Activated naive CD8-positive, alpha-beta T cell treated with anti-CD3 and anti-CD28 coated beads, Interleukin-2, amount 50 U/mL, for 24 hours (primary cell): ENCODE results near the gene RGS6.
A peak's percentile ranks its signal among the peaks of the same experiment; 100 is the strongest.

Source experiments
- ATAC-seq: fragments of 150-1000 bp; cut with Tn5 transposase; one replicate; pipeline ENCODE4 v1.10.0; 2021
- DNase-seq: peaks from one replicate; pipeline ENCODE4 v3.0.0; 2021
- H3K27ac Mint-ChIP-seq: one replicate; pipeline ENCODE4 v1.8.0; 2021; ENCODE audit warnings: mild to moderate bottlenecking, mixed read lengths
- H3K27me3 Mint-ChIP-seq: one replicate; pipeline ENCODE4 v1.8.0; 2021; ENCODE audit warnings: mixed read lengths
- H3K36me3 Mint-ChIP-seq: one replicate; pipeline ENCODE4 v1.8.0; 2021; ENCODE audit warnings: low read depth, mixed read lengths
- H3K4me1 Mint-ChIP-seq: one replicate; pipeline ENCODE4 v1.8.0; 2021; ENCODE audit warnings: mixed read lengths
- H3K4me3 Mint-ChIP-seq: one replicate; pipeline ENCODE4 v1.8.0; 2021; ENCODE audit warnings: mild to moderate bottlenecking, moderate library complexity, mixed read lengths
- H3K9me3 Mint-ChIP-seq: one replicate; pipeline ENCODE4 v1.8.0; 2021; ENCODE audit warnings: mixed read lengths

RGS6 gene

DNA sequence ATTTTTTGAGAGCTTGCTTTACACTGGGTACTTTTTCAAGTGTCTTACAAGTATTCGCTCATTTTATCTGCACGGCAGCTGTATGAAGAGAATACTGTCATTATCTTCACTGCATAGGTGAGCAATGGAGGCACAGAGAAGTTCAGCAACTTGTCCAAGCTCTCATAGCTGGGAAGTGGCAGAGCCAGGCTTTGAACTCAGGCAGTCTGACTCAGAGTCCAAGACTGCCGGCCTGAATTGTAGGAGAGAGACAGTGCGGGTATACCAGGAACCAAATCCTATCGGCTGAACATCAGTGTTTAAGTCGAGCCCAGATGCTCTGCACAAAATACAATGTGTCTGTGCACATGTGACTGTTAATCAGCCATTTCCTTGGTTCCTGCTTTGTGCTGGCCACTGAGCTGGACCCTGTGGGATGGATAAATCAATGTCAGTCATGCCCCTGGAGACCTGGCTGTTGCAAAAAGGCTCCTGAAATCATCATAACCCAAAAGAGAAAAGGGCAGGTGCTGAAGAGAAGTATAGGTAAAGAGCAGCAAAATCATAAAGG, 487.1 kb downstream of the RGS6 start:
- Mint-ChIP-seq H3K9me3 (no peaks in the 10 kb centered on the region), H3K36me3 (peaks cover 3% of the 10 kb centered on the region), H3K4me1 (peaks cover 4% of the 10 kb centered on the region), H3K27me3 (peaks cover 12% of the 10 kb centered on the region), H3K27ac (no peak overlapping the region), H3K4me3 (no peak overlapping the region)
- ATAC-seq = no peak
- no peak for DNase-seq

DNA sequence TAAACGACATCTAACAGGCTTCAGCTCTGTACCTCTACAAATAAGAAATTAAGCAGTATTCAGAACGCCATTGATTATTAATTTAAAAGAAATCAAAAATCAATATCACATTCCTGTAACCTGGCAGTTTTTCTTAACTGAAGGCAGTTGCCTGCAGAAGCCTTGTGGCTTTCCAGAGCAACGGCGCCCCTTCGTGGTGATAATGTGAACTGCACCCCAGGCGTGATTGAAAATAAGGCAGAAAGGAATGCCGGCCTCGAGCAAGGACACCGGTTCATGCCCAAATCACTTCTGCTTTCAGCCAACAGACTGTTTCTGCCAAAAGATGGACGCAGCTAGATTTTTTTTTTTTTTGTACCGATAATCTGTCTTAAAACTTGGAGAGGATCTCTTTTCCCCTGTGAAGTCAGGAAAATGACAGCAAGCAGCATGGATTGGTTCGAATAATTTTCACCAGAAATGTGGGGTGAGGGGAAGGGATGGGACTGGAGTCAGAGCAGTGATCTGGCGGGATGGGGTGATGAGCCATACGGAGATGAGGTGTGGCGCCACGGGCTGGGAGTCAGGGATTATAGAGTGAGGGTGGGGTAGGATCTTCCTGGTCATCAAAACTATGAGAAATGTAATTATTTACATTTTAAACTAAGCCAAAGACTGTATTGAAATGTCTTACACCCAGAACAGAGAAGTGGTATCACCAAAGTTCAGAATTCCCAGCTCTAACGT, 488.7 kb downstream of the RGS6 start:
- DNase-seq = peak; percentile 84
- H3K27me3 Mint-ChIP-seq = peaks cover 7% of the 10 kb centered on the region

GRCh38 chr14:72423957-72424356, 491.7 kb downstream of the RGS6 start:
- H3K27ac Mint-ChIP-seq = no peak overlapping the region
- H3K9me3 Mint-ChIP-seq = peaks cover 11% of the 10 kb centered on the region
- peaks cover 16% of the 10 kb centered on the region for H3K27me3 Mint-ChIP-seq
- H3K4me1 Mint-ChIP-seq = peaks cover 4% of the 10 kb centered on the region
- peaks cover 7% of the 10 kb centered on the region for H3K36me3 Mint-ChIP-seq
- no peak for DNase-seq
- H3K4me3 Mint-ChIP-seq = no peak overlapping the region
- ATAC-seq = no peak

More for the DNA sequence above, 488.7 kb downstream of the RGS6 start:
- Mint-ChIP-seq H3K36me3 (no peaks in the 10 kb centered on the region), H3K4me3 (no peak overlapping the region), H3K9me3 (no peaks in the 10 kb centered on the region), H3K4me1 (peaks cover 4% of the 10 kb centered on the region), H3K27ac (no peak overlapping the region)
- ATAC-seq = peak; percentile 46

GRCh38 chr14:72430457-72430856, 498.2 kb downstream of the RGS6 start:
- Mint-ChIP-seq H3K4me1 (peaks cover 2% of the 10 kb centered on the region), H3K36me3 (peaks cover 9% of the 10 kb centered on the region), H3K9me3 (peaks cover 19% of the 10 kb centered on the region), H3K4me3 (no peak overlapping the region), H3K27ac (no peak overlapping the region), H3K27me3 (peaks cover 12% of the 10 kb centered on the region)
- ATAC-seq (no peak), DNase-seq (no peak)

GRCh38 chr14:72432748-72433147, 500.5 kb downstream of the RGS6 start:
- H3K27ac Mint-ChIP-seq = no peak overlapping the region
- peaks cover 14% of the 10 kb centered on the region for H3K27me3 Mint-ChIP-seq
- no peak for DNase-seq
- no peak overlapping the region for H3K4me3 Mint-ChIP-seq
- ATAC-seq = peak; percentile 72
- peaks cover 4% of the 10 kb centered on the region for H3K4me1 Mint-ChIP-seq
- peaks cover 6% of the 10 kb centered on the region for H3K36me3 Mint-ChIP-seq
- H3K9me3 Mint-ChIP-seq = peaks cover 14% of the 10 kb centered on the region

DNA sequence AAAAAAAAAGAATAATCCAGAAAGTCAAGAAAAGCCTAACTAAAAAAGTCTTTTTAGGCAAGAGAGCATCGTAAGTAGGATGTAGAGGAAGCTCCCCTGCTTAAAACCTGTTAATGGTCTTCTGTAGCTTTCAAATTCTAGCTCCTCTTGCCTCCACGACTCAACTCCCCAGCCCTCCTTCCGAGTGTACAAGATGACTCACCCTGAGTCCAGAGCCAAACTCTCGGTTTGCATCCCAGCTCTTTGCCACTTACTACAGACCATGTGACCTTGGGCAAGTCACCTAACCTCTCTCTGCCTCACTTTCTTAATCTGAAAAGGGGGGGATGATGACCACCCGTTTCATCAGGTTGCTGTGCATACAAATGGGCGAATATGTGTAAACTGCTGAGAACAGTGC, 501.3 kb downstream of the RGS6 start:
- DNase-seq = no peak
- no peak overlapping the region for H3K27ac Mint-ChIP-seq
- peaks cover 8% of the 10 kb centered on the region for H3K9me3 Mint-ChIP-seq
- peaks cover 4% of the 10 kb centered on the region for H3K4me1 Mint-ChIP-seq
- ATAC-seq = no peak
- peaks cover 2% of the 10 kb centered on the region for H3K36me3 Mint-ChIP-seq
- H3K4me3 Mint-ChIP-seq = no peak overlapping the region
- H3K27me3 Mint-ChIP-seq = peaks cover 14% of the 10 kb centered on the region

DNA sequence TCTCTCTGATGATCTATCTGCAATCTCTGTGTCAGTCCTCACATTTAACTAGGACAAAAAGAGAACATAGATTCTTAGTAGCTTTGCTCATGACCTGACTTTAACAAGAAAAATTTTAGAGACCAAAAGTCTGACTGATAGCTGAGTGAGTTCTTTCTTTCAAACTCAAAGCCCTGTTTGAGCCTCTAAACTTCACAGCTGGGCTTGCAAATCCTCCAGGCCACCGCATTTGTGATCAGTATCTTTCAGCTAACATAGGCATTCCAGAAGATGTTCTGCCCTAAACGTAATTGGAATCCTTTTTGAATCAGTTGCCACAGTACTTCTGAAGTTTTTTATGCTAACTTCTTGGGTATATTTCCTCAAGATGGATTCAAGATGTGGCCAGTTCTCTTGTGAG, 502.6 kb downstream of the RGS6 start:
- DNase-seq (no peak), ATAC-seq (no peak)
- Mint-ChIP-seq H3K4me3 (no peak overlapping the region), H3K9me3 (peaks cover 5% of the 10 kb centered on the region), H3K27ac (no peak overlapping the region), H3K27me3 (peaks cover 21% of the 10 kb centered on the region), H3K4me1 (peaks cover 15% of the 10 kb centered on the region), H3K36me3 (peaks cover 2% of the 10 kb centered on the region)

- Mint-ChIP-seq H3K4me3 (peak overlapping the region; percentile 23), H3K27ac (peak overlapping the region; percentile 55), H3K4me1 (peaks cover 48% of the 10 kb centered on the region), H3K9me3 (no peaks in the 10 kb centered on the region), H3K27me3 (peaks cover 23% of the 10 kb centered on the region), H3K36me3 (no peaks in the 10 kb centered on the region)
- ATAC-seq = peak; percentile 74
- peak; percentile 31 for DNase-seq
Measured at GRCh38 chr14:72439707-72440106, 507.5 kb downstream of the RGS6 start.

GRCh38 chr14:72443256-72443655, 511.0 kb downstream of the RGS6 start:
- no peak overlapping the region for H3K27ac Mint-ChIP-seq
- H3K4me3 Mint-ChIP-seq = no peak overlapping the region
- ATAC-seq = no peak
- no peaks in the 10 kb centered on the region for H3K36me3 Mint-ChIP-seq
- H3K27me3 Mint-ChIP-seq = peaks cover 14% of the 10 kb centered on the region
- H3K9me3 Mint-ChIP-seq = no peaks in the 10 kb centered on the region
- DNase-seq = no peak
- H3K4me1 Mint-ChIP-seq = peaks cover 50% of the 10 kb centered on the region

DNA sequence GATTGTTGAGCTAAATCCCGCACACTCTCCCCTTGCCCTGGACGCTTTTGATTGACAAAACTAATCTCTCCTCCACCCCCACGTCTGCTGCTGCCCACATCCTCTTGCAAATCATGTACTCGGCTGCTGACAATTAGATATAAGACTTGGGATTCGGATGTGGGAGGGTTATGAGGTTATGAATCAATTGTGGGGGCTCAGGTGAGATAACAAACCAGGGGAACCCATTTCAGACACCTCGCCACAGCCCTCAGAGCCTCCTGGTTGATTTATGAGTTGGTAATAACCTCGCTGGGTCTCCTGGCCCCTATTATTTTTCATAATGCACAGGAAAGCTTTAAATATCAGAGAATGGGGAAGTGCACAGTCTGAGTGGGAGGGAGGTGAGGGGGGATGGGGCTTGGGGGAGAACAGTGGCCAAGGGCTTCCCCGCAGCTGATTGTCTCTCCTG, 511.8 kb downstream of the RGS6 start:
- H3K36me3 Mint-ChIP-seq = no peaks in the 10 kb centered on the region
- H3K9me3 Mint-ChIP-seq = no peaks in the 10 kb centered on the region
- H3K4me1 Mint-ChIP-seq = peaks cover 48% of the 10 kb centered on the region
- ATAC-seq = peak; percentile 65
- peak overlapping the region; percentile 37 for H3K27ac Mint-ChIP-seq
- peak; percentile 38 for DNase-seq
- no peak overlapping the region for H3K4me3 Mint-ChIP-seq
- H3K27me3 Mint-ChIP-seq = peaks cover 7% of the 10 kb centered on the region

DNA sequence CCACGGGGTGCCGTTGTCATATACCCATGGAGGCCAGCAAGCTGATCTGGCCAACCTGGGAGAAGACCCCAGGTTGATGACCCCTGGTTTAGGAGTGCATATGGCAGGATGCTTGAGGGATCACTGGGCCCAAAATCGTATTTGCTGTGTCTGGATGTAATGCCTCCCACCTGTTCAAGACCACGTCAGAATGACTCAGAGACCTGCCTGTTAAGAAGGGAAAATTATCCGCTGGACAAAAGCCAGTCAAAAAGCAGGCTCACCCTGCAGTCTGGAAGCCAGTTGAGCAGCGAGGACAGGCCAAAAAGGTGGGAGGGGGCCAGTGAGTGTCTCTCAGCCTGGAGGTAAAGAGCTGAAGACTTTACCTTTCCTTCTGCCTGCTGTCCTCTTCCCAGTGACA, 512.5 kb downstream of the RGS6 start:
- peaks cover 41% of the 10 kb centered on the region for H3K4me1 Mint-ChIP-seq
- ATAC-seq = no peak

DNA sequence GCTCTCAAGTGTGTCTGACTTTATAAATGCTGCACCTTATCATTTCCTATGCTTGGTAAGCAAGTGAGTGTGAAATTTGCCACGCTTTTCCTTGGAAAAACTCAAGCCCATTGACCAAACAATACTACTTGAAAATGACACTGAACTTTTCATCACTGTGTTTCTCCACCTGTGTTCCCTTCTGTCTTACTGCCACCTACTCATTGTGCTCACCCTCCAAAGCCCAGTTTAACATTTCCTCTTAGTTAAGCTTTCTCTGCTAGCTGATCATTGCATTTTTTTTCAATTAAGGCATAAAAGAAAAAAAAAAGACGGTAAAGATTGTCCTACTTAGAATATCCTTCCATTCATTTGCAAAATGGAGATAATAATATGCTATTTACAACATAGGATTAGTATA, 516.0 kb downstream of the RGS6 start:
- no peaks in the 10 kb centered on the region for H3K36me3 Mint-ChIP-seq
- no peak overlapping the region for H3K27ac Mint-ChIP-seq
- peaks cover 3% of the 10 kb centered on the region for H3K27me3 Mint-ChIP-seq
- ATAC-seq (no peak), DNase-seq (no peak)
- H3K4me3 Mint-ChIP-seq = no peak overlapping the region
- H3K4me1 Mint-ChIP-seq = peaks cover 47% of the 10 kb centered on the region
- H3K9me3 Mint-ChIP-seq = no peaks in the 10 kb centered on the region

More for the DNA sequence above, 512.5 kb downstream of the RGS6 start:
- peak overlapping the region; percentile 10 for H3K27ac Mint-ChIP-seq
- no peaks in the 10 kb centered on the region for H3K36me3 Mint-ChIP-seq
- H3K27me3 Mint-ChIP-seq = peaks cover 7% of the 10 kb centered on the region
- DNase-seq = no peak
- no peak overlapping the region for H3K4me3 Mint-ChIP-seq
- H3K9me3 Mint-ChIP-seq = no peaks in the 10 kb centered on the region

- no peaks in the 10 kb centered on the region for H3K36me3 Mint-ChIP-seq
- ATAC-seq (no peak), DNase-seq (no peak)
- H3K4me1 Mint-ChIP-seq = peaks cover 27% of the 10 kb centered on the region
- H3K27ac Mint-ChIP-seq = peak overlapping the region; percentile 65
- no peaks in the 10 kb centered on the region for H3K27me3 Mint-ChIP-seq
- H3K9me3 Mint-ChIP-seq = no peaks in the 10 kb centered on the region
- no peak overlapping the region for H3K4me3 Mint-ChIP-seq
Measured at GRCh38 chr14:72450473-72451044, 518.3 kb downstream of the RGS6 start.

DNA sequence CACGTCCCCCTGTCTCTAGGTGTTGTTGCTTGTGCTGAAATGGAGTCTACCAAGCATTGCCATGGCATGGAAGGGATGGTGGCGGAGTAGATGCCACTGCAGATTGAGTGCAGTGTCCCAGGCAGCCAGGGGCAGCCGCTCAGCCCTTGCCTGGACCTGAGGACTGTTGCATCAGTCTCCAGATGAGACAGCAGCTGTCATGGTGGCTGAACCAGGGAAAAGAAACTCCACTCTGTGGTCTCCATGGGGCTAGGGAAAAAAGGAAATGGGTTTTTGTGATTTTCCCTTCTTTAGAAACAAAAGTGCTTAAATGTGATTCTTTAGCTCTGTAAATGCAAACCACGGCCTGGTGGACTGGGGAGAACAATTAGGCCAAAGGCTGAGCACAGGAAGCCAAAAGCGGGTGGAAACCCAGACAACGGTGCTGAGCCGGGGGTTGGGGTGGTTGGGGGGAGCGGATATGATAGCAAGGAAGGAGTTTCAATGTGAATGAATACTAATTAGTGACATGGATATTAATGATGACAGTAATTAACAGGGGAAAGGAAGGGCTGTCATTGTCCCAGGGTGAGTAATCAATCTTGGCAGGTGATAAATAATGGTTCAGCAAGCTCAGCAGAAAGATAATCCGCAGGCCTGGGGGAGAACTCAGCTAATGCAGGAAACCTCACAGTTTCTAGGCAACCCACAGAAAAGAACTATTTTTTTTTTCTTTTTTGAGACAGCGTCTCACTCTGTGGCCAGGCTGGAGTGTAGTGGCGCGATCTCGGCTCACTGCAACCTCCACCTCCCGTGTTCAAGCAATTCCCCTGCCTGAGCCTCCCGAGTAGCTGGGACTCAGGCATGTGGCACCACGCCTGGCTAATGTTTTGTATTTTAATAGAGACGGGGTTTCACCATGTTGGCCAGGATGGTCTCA, 519.1 kb downstream of the RGS6 start:
- peak overlapping the region; percentile 53 for H3K4me3 Mint-ChIP-seq
- H3K36me3 Mint-ChIP-seq = no peaks in the 10 kb centered on the region
- H3K9me3 Mint-ChIP-seq = no peaks in the 10 kb centered on the region
- ATAC-seq (peak; percentile 70), DNase-seq (peak; percentile 43)
- H3K4me1 Mint-ChIP-seq = peaks cover 27% of the 10 kb centered on the region
- no peaks in the 10 kb centered on the region for H3K27me3 Mint-ChIP-seq
- peak overlapping the region; percentile 65 for H3K27ac Mint-ChIP-seq
